Esophagus squamous epithelium (tissue), 4 donors: ENCODE results near the gene NEMP2.

ENCODE experiments used
- POLR2A ChIP-seq, 4 donors: fragments of 450-650 bp; IDR thresholded peaks; one replicate each; pipeline ENCODE4 v1.6.1; 2017; ENCODE audit warnings: antibody characterized with exemption in 4 of 4, mild to moderate bottlenecking in 4 of 4, moderate library complexity in 3 of 4
- TF ChIP-seq, protein P1 (sequence below), 6 experiments: fragments of 450-650 bp in 4 of 6; fragments of 200-600 bp in 2 of 6; sonication (generic) in 2 of 6; IDR thresholded peaks; one replicate each; pipeline ENCODE4 v1.5.1; 2016 to 2019; ENCODE audit warnings: antibody characterized with exemption in 6 of 6, mild to moderate bottlenecking in 4 of 6, moderate library complexity in 4 of 6

DNA sequence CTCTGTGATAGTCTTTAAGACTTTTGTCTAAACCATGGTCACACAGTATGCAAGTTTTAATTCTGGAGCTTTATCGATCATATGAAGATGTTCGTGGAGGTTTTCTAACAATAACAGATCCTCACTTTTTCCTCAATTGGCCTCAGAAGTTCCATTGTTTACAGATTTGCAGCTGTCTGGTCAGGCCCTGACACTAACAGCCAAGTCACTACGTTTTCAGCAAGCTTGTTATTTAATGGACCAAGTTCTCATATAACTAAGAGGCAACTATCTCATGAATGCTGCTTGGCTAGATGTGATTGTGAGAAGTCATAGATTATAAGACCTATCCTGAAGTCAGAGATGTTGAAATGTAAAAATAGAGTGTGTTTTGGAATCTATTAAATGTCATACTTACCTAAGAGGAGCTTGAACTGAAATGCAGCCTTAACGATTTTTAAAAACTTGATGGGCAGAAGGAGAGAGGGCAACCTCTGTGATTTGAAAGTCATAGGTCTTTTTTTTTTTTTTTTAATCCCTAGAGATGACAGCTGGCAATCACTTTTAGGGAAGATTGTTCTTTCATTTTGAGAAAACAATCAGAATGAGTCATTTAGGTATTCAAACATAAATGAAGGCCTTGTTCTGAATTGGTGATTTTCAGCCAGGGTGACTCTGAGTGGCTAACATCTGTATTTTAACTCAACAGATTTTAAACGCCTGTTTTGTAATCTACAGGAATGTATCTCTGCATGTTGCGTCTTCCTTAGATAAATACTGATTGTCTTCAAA lies 48.4 kb upstream of the NEMP2 start:
- TF ChIP-seq, protein P1, sequence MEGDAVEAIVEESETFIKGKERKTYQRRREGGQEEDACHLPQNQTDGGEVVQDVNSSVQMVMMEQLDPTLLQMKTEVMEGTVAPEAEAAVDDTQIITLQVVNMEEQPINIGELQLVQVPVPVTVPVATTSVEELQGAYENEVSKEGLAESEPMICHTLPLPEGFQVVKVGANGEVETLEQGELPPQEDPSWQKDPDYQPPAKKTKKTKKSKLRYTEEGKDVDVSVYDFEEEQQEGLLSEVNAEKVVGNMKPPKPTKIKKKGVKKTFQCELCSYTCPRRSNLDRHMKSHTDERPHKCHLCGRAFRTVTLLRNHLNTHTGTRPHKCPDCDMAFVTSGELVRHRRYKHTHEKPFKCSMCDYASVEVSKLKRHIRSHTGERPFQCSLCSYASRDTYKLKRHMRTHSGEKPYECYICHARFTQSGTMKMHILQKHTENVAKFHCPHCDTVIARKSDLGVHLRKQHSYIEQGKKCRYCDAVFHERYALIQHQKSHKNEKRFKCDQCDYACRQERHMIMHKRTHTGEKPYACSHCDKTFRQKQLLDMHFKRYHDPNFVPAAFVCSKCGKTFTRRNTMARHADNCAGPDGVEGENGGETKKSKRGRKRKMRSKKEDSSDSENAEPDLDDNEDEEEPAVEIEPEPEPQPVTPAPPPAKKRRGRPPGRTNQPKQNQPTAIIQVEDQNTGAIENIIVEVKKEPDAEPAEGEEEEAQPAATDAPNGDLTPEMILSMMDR (IDR thresholded peaks at IDR 0.05): no peak
- TF ChIP-seq POLR2A (IDR thresholded peaks at IDR 0.05): no peak
